ENCODE data around the gene ADGRG3.
"Not testable (repeated sequence)": the region's sequence is repeated elsewhere in the genome, so short reads cannot be mapped to it uniquely, and the experiment has no call there.

The ADGRG3 gene

GRCh38 chr16:57725151-57725550 is 57.0 kb downstream of the ADGRG3 start:
- DNase-seq = no peak

GRCh38 chr16:57725554-57725953 is 57.4 kb downstream of the ADGRG3 start:
- DNase-seq = peak; percentile 0

- DNase-seq = no peak
Measured at GRCh38 chr16:57725976-57726375, 57.9 kb downstream of the ADGRG3 start.

GRCh38 chr16:57726433-57726947 is 58.4 kb downstream of the ADGRG3 start:
- no peak for DNase-seq

- DNase-seq = no peak
Measured at GRCh38 chr16:57727610-57728009, 59.5 kb downstream of the ADGRG3 start.

GRCh38 chr16:57728336-57729181 is 60.5 kb downstream of the ADGRG3 start:
- DNase-seq = no peak

GRCh38 chr16:57729182-57729484 is 61.0 kb downstream of the ADGRG3 start:
- DNase-seq = no peak

GRCh38 chr16:57729852-57730251 is 61.7 kb downstream of the ADGRG3 start:
- not testable (repeated sequence) for DNase-seq

GRCh38 chr16:57730771-57731730 is 62.9 kb downstream of the ADGRG3 start:
- DNase-seq = no peak

- DNase-seq = no peak
Measured at GRCh38 chr16:57732037-57732436, 63.9 kb downstream of the ADGRG3 start.

GRCh38 chr16:57732714-57733113 is 64.6 kb downstream of the ADGRG3 start:
- no peak for DNase-seq

- no peak for DNase-seq
Measured at GRCh38 chr16:57734308-57734924, 66.3 kb downstream of the ADGRG3 start.

- peak; percentile 98 for DNase-seq
Measured at GRCh38 chr16:57734925-57735754, 67.0 kb downstream of the ADGRG3 start.

- DNase-seq = no peak
Measured at GRCh38 chr16:57735755-57736418, 67.8 kb downstream of the ADGRG3 start, which contains the start of gene KATNB1. Gene KATNB1 (plus strand): TSS chr16:57735770. CDS start chr16:57737244, 1,474 bp downstream.

- DNase-seq = peak; percentile 20
Measured at GRCh38 chr16:57736419-57737351, 68.6 kb downstream of the ADGRG3 start.

- DNase-seq = no peak
Measured at GRCh38 chr16:57738844-57739243, 70.7 kb downstream of the ADGRG3 start.

Data from NCI-H1105 treated with DMSO at 0.1 percent for 48 hours (cell line).